GM21447 (cell line): ENCODE measurements around the gene DYNC2I2.
"Not testable (repeated sequence)": the region's sequence is repeated elsewhere in the genome, so short reads cannot be mapped to it uniquely, and the experiment has no call there.

Source experiments
- ATAC-seq: cut with Tn5 transposase; IDR thresholded peaks from one replicate; pipeline ENCODE4 v1.9.1; 2021; ENCODE audit not compliant: unreplicated experiment

DYNC2I2 gene

GRCh38 chr9:128619779-128620178 lies 36.9 kb downstream of the DYNC2I2 start:
- no peak for ATAC-seq

GRCh38 chr9:128619127-128619526 lies 37.5 kb downstream of the DYNC2I2 start:
- ATAC-seq = no peak

DNA sequence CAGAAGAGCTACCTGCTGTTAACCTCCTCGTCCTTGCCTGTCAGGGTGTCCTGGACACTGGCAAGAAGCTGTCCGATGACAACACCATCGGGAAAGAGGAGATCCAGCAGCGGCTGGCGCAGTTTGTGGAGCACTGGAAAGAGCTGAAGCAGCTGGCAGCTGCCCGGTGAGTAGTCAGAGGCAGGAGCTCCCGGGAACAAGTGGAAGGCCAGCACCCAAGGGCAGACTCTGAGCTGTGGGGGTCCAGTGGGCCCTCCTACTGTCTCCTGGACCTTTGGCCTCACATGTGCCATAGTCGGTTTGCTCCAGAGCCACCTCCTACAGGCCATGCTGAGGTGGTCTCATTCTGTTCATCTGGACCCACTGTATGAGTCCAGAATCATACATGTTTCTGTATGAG lies 38.7 kb downstream of the DYNC2I2 start:
- ATAC-seq = no peak

DNA sequence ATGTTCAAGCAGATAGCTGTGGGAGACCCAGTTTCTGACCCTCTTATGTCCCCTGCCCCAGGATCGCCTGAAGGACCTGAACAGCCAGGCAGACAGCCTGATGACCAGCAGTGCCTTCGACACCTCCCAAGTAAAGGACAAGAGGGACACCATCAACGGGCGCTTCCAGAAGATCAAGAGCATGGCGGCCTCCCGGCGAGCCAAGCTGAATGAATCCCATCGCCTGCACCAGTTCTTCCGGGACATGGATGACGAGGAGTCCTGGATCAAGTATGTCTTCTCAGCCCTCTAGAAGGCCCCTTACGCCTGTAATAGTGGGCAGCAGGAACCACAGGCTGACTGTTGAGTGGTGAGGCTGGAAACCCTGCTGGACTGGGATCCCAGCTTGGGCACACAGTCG lies 41.1 kb downstream of the DYNC2I2 start:
- ATAC-seq = no peak

- no peak for ATAC-seq
These were observed 41.9 kb downstream of the DYNC2I2 start for GRCh38 chr9:128614728-128615127.

DNA sequence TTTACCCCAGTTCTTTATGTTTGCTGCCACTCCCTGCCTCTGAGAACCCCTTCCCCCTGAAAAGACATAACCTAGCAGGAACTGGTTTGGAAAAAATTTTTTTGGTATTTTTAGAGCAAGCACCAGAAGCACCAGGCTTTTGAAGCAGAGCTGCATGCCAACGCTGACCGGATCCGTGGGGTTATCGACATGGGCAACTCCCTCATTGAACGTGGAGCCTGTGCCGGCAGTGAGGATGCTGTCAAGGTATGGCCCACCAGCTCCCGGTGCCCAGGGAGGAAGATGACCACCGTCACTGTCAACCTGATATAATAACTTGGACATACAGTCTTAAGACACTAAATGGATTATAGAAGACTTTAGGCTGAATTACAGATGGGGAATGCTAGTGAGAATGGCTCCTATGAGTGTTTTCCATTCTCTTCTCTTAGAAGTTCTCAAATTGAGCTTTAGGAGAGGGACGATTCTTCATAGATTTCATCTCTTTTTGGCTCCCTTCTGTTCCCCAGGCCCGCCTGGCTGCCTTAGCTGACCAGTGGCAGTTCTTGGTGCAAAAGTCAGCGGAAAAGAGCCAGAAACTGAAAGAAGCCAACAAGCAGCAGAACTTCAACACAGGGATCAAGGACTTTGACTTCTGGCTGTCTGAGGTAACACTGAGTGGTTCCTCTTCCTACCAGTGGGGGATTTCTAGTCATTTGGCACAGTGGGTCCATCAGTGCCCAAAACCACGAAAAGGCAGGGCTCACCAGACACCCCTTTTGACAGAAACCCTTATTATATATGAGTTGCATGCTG lies 44.9 kb downstream of the DYNC2I2 start:
- no peak for ATAC-seq

DNA sequence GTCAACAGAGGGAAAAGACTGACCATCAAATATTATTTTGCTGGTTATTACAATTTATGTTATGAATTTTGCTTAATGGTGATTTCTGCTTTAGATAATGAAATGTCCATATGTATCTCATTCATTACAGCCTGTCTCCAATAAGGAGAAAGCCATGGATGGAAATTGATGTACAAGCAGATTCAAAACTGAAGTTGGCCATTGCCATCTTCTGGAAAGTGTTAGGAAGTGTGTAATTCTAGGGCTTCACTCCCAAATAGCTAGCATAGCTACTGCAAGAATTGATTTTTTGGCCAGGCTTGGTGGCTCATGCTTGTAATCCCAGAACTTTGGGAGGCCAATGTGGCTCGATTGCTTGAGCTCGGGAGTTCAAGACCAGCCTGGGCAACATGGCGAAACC lies 45.8 kb downstream of the DYNC2I2 start:
- no peak for ATAC-seq

DNA sequence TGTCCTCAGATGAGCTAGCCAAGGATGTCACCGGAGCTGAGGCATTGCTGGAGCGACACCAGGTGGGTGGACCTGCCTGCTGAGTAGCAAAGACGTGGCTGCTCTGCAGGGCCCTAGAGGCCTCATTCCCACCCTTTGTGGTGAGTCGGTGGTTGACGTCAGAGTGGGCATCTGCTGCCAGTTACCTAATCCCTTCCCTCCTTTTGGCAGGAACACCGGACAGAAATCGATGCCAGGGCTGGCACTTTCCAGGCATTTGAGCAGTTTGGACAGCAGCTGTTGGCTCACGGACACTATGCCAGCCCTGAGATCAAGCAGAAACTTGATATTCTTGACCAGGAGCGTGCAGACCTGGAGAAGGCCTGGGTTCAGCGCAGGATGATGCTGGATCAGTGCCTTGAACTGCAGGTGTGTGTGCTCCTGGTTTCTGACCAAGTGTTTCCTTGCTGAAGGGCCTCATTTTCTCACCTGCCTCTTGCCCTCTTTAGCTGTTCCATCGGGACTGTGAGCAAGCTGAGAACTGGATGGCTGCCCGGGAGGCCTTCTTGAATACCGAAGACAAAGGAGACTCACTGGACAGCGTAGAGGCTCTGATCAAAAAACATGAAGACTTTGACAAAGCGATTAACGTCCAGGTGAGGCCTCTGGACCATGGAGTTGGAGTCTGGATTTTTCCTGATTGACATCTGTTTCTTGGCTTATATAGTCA lies 48.9 kb downstream of the DYNC2I2 start:
- no peak for ATAC-seq

DNA sequence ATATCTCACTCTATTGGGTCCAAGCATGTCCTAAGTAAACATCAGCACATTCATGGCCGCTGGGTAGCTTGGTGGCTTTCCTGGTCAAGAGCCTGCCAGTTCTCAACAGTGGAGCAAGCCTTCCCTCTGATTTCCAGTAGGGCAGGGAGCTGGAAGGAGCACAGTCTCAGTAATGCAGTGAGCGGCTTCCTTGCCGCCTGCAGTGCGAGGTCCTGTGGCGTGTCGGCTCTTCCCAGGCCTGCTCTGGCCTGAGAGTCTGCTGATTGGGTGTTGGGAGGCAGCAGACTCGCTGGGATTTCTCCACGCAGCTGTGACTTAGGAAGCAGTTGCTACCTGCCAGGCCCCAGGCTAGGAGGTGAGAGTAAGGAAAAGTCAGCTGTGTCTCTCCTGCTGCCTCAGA lies 53.0 kb downstream of the DYNC2I2 start:
- no peak for ATAC-seq

- ATAC-seq = no peak
These were observed 56.5 kb downstream of the DYNC2I2 start for GRCh38 chr9:128600099-128600498.

DNA sequence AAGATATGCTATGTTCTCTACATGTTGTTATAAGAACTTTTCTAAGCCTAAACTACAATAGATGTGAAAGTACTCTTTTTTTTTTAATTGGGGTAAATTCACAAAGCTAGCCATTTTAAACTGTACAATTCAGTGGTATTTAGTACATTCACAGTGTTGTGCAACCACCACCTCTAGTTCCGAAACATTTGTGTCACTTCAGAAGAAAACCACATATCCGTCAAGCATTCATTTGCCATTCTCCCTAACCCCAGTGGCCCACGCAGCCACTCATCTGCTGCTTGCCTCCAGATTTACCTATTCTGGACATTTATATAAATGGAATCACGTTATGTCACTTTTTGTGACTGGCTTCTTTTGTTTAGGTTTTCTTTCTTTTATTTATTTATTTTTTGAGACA lies 61.2 kb downstream of the DYNC2I2 start:
- no peak for ATAC-seq

DNA sequence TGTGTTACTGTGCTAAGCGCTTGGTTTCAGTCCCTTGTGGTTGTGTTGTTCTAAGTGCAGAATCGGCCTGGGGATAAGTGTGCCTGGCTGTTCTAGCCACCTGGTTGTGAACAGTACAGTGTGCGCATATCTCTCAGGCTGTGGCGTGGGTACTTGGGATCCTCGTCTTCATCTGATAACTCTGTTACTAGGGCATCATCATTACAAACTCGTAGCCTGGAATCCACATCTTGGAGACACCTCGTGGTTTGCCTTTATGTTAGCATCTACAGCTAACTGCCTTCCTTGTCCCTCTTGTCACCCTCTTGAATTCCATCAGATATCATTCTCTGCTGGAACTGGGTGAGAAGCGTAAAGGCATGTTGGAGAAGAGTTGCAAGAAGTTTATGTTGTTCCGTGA lies 62.8 kb downstream of the DYNC2I2 start:
- no peak for ATAC-seq

- no peak for ATAC-seq
These were observed 63.6 kb downstream of the DYNC2I2 start for GRCh38 chr9:128593039-128593438.

DNA sequence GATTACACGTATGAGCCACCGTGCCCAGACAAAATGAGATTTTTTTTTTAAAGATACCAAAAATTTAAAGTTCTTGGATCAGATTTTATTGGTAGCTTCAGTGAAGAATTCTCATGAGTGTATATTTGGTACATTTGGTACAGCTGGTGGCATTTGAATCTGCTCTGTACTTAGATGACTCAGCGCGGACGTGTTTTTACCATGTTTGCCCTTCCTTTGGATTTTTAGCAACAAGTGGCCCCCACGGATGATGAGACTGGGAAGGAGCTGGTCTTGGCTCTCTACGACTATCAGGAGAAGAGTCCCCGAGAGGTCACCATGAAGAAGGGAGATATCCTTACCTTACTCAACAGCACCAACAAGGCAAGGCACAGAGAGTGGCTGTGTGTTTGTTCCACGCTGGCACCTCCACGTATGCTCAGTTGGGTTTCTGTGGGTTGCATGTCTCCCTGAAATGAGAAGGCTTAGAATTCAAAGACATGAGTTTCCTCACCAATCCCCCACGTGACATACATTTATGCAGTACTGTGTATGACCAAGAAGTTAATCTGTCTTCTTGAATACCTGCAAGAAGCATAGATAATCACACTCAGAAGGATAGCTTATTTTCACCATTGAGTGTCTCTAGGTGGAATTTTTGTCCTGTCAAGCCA lies 67.9 kb downstream of the DYNC2I2 start:
- ATAC-seq = no peak

GRCh38 chr9:128587453-128587852 lies 69.2 kb downstream of the DYNC2I2 start:
- no peak for ATAC-seq

- ATAC-seq = not testable (repeated sequence)
These were observed 69.7 kb downstream of the DYNC2I2 start for GRCh38 chr9:128586934-128587333.

DNA sequence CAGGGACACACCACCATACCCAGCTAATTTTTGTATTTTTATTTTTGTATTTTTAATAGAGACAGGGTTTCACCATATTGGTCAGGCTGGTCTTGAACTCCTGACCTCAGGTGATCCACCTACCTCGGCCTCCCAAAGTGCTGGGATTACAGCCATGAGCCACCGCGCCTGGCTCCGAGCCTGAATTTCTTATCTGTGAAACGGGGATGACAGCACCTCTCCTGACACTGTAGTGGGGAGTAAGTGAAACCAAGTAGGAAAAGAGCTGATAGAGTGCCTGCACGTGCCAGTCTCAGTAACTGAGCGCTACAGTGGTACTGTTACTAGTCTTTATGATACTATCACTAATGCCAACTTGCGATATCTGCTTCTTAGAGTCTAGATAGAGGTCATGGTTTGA lies 71.5 kb downstream of the DYNC2I2 start:
- ATAC-seq = not testable (repeated sequence)
